CD4-positive, alpha-beta T cell treated with Interleukin-6 at 100 ng/mL for 8 hours (primary cell): Measurements from ENCODE around the gene PIGC.
A peak's percentile ranks its signal among the peaks of the same experiment; 100 is the strongest.

Experiments used
- DNase-seq: peaks from one replicate; pipeline ENCODE4 v3.0.0-alpha.2; 2020; ENCODE audit warnings: mixed read lengths, low spot score

The PIGC gene

DNA sequence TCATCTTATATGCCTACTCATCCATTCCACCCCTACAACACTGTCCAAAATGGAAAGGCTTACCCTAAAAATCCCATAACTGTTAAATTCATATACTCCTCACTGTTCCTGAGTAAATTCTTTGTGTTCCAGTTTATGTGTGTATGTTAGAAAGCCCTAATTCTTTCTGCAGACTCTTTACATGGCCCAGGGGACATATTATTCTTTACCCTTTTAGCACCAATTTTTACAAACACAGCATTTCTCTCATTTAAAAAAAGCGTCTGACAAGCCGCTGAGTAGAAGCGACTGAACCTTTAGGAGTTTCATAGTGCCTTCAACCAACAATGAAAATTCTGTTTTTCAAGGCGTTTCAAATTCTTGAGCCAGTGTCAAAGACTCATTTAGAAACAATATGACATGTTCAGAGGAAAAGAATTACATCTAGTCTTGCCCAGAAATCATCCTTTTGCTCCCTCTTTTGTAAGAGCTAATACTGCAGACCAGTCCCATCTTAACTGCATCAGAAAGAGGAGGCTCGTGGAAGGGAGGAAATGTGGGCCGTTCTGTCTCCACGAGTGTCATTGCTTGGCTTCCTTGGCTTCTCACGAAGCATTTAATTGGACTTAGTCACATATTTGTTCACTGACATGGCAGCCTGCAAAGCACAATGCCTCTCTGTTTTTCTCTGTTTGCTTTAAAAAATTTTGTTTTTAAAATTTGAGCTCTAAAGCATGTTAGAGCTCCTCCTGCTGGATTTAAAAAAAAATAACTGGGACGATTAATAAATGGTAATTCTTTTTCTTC lies 44.7 kb downstream of the PIGC start:
- peak; percentile 57 for DNase-seq

DNA sequence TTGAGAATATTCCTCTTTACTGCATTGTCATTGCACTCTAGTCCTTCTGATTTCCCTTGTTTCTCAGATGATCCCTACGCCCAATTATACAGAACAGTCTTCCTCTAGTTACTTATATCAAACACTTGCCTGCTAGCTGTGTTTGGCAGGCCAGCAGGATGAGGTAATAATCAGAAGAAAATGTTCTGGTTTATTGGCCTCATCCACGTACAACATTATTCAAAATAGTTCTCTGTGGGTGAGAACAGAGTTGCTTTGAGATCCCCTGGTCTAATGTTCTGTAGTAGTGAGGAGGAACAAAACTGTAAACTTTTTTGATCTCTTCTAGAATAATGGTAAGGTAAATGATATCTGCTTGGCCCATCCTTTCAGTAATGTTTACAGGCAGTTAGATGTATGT lies 45.7 kb downstream of the PIGC start:
- no peak for DNase-seq

DNA sequence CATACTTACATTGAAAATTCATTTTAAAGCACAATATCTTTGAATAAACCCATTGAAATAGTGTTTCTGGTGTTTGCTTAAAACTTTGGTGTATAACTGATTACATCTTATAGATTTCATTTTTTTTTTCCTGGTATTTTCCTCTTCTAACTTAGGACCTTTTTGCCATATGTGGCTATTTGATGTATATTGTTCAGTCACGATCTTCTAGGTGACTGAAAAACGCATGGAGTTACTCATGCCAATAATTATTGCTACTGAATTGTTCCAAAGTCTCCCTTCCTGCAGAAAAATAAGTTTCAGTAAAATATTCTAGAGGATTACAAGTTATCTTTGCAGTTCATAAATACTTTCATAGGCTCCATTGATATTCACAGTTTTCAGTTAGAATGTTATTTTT lies 46.2 kb downstream of the PIGC start:
- DNase-seq, result no peak

DNA sequence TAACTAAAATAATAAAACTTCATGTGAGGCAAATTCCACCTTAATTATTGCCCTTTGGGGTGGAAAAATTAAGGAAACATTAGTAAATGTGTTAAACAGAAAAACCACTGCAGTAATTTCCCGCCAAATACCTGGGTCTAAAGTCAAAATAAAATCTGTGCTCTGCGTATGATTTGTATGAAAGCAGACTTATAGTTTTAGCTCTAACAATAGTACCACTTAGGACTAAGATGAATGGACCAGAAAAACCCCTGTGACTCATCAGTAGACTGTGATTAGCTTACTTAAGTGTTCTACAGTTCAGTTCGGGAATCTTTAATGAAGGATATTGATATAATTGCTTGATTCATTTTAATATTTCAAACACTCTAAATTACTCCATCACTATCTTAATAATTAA lies 46.6 kb downstream of the PIGC start:
- no peak for DNase-seq

DNA sequence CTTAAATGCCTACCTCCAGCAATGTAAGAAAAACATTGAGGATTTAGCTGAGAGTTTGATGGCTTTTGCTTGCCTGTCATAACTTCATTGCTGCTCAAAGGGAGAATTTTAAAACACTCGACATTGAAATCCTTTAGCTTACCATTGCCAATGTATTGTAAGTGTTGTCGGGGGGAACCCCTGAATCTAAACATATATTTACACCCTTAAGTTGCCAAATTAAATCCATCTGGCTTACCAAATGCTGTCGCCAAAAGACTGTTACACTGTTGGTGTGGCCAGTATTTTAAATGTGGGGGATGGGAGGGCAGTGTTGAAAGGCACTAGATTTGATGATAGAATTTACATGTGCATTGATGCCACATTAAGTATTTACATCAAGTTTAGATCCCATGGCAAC lies 48.3 kb downstream of the PIGC start:
- DNase-seq, result no peak

DNA sequence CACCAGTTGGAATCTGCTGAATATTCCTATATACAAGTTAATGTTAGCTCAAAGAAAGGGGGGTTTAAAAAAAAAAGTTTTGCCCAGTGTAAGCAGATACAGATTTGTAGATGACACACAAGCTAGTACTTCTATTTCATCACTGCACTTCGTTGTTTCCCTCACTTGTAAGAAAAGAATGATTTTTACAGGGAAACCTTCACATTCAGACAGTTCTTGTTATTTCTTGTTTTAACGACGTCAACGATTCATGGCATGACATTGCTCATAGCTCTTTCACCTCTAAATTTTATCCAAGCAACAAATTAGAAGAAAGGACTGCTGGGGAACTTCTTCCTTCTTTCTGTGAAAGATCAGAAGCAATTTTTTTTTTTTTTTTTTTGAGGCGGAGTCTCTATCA lies 49.1 kb downstream of the PIGC start:
- DNase-seq, result no peak

DNA sequence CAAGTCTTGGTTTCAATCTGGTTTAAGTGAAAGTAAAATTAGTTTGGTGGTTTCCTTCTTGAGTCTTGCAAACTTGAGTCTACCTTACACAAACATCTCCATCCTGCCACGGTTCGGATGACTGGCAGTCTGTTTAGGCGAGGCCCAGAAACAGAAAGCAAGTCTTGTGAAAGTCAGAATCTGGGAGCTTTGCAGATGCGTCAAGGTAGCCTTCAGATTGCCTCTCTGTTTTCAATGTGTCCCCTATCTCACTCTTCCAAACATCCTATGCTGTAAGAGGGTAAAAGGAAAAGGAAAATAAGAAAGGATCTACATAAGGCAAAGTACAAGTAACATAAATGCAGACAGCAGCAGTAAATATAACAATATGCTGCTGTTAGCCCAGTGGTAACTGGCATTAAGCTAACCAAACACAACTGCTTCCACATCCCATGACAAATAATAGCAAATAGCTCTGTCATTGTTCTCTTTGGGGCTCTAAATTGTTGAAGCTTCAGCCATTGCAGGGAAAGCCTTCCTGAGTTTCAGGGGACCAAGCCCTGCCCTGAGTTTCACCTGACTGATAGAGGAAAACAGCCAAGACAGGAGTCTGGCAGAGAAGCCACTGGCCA lies 49.6 kb downstream of the PIGC start:
- peak; percentile 86 for DNase-seq

DNA sequence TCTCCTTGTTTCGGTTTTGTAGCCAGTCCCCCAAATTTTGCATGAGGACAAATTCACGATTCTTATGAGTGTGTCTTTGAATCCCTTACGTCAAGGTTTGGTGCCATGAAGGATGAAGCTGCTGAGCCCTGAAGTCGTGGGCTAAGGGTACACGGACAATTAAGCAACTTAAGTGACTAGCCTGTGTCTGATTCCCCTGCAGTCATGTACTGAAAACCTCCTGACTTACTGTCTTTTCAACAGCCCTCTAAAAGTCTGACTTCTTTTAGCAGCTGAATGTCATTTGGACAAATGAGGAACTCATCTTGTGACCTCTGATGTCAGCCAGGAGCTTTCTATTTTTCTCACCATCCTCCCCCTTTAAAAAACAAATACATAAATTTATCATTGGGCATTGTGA lies 50.5 kb downstream of the PIGC start:
- DNase-seq, result no peak

DNA sequence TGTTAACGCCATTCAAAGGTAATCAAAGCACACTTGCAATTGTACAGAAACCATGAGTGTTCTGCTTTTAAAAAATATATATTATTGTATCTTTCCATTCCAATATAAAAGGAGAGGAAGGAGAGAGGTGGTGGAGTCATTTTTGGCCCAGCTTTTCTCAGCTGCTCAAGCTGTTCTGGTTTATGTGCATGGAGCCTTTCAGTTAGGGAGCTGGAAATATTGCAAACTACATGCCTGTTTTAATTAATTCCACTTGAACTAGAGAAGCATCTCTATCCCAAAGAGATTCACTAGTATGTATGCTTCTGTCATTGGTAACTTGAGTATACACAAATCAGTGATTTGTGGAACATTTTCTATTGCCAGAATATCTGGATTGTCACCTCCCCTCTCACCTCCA lies 51.9 kb downstream of the PIGC start:
- no peak for DNase-seq
